Adrenal gland (tissue), 12 donors: ENCODE results near the gene PLG. TPM values are rescaled to one million over a fixed set of nuclear protein-coding genes. Genes with fewer than 3 reads are reported as not detected.
"Not testable (repeated sequence)": the region's sequence is repeated elsewhere in the genome, so short reads cannot be mapped to it uniquely, and the experiment has no call there.

Source experiments
- DNase-seq, 7 donors: peaks; one replicate each; pipeline ENCODE4 v3.0.0-alpha.2; 2019 to 2020
- H3K27ac ChIP-seq, 5 donors: fragments of 200-600 bp; sonication (generic) in 4 of 5; 1 replicate in 3 of 5; 2 replicates in 2 of 5; pipeline versions ENCODE4 v1.5.1 to v1.8.0; 2016 to 2020; ENCODE audit warnings: mild to moderate bottlenecking in 1 of 5
- H3K27me3 ChIP-seq: fragments of 200-600 bp; 2 replicates; pipeline ENCODE4 v1.8.0; 2021
- H3K36me3 ChIP-seq, 2 donors: fragments of 200-600 bp; replicated peaks in 1 of 2; 1 replicate in 1 of 2; 2 replicates in 1 of 2; pipeline versions ENCODE4 v1.5.1 to v1.8.0; 2018 to 2022
- H3K4me1 ChIP-seq, 2 donors: fragments of 200-600 bp; replicated peaks in 1 of 2; 1 replicate in 1 of 2; 2 replicates in 1 of 2; pipeline versions ENCODE4 v1.5.1 to v1.8.0; 2018 to 2021
- H3K4me3 ChIP-seq, 4 donors: fragments of 200-600 bp; sonication (generic) in 3 of 4; one replicate each; pipeline ENCODE4 v1.5.1; 2016 to 2018
- H3K9me3 ChIP-seq, 3 donors: fragments of 200-600 bp; sonication (generic) in 1 of 3; replicated peaks in 1 of 3; 1 replicate in 2 of 3; 2 replicates in 1 of 3; pipeline versions ENCODE4 v1.5.1 to v1.8.0; 2016 to 2021
- CTCF ChIP-seq, 6 experiments: fragments of 450-650 bp in 4 of 6; fragments of 200-600 bp in 2 of 6; sonication (generic) in 1 of 6; IDR thresholded peaks; 1 replicate in 5 of 6; 2 replicates in 1 of 6; pipeline versions ENCODE4 v1.5.1 to v1.8.0; 2016 to 2021; ENCODE audit warnings: antibody characterized with exemption in 6 of 6, mild to moderate bottlenecking in 2 of 6, moderate library complexity in 1 of 6
- POLR2A ChIP-seq, 2 donors: fragments of 450-650 bp; IDR thresholded peaks; one replicate each; pipeline ENCODE4 v1.6.1; 2017; ENCODE audit warnings: antibody characterized with exemption in 2 of 2, mild to moderate bottlenecking in 2 of 2, moderate library complexity in 1 of 2
- WGBS, 4 donors: extraction: QIAGEN DNeasy Blood & Tissue Kit in 2 of 4; methylation state at CpG; one replicate each; pipeline versions ENCODE4 v1.1.5 to v1.1.7; 2013 to 2017; 5-methylcytosine and 5-hydroxymethylcytosine counted together
- intact Hi-C, 2 donors: fragments of 100-400 bp; cut with DNase I; formaldehyde crosslinking; loops; one replicate each; pipeline versions ENCODE4 v1.14.1 to v1.15.0; 2022 to 2023
- polyA plus RNA-seq, 3 donors: library from polyadenylated mRNA; stranded (reverse); fragments of 200-250 nt in 2 of 3; fragments of 350-450 nt in 1 of 3; fragmentation: Illumina TruSeq in 1 of 3; extraction: RNeasy Lipid Tissue Mini Kit (QIAGEN cat#74804) in 1 of 3; gene quantifications; one replicate each; pipeline ENCODE4 v1.2.3, GENCODE V29; 2013 to 2014
- total RNA-seq, 9 donors: library from RNA; depleted of rRNA in 4 of 9; stranded (reverse); fragments of >200 nt in 4 of 9; fragments of 120-200 nt in 1 of 9; fragmentation: NEBNext Ultra II Directional in 1 of 9; extraction: Animal tissue kit (Norgen Biotek cat#: 25700) in 1 of 9; gene quantifications; one replicate each; pipeline versions ENCODE4 v1.1.0 to v1.2.4, GENCODE V29; 2013 to 2023
- donor health status: healthy with polysubstance abuse.
- donor health status: Bipolar disorder and iron deficiency.
- donor health status: DM: yes; HTN: yes; CAD: no.
- donor health status: DM: no; HTN: no; CAD: no.
- donor health status: DM: no; HTN: no; CAD: no.
- donor health status: DM: yes; HTN: yes; CAD: no.

Gene PLG
- total and polyA plus RNA-seq, 12 donors = 0.72 to 1.1 (median 0.80) TPM; not detected in 8

GRCh38 chr6:160697826-160698225 lies 4.2 kb upstream of the PLG start:
- 75 to 87% (median 83%) methylated on average over 6 of the region's 6 CpGs for WGBS, 4 donors
- H3K27ac ChIP-seq = no peak overlapping the region
- H3K27me3 ChIP-seq = no peaks in the 10 kb centered on the region
- intact Hi-C loops = no loop called here
- TF ChIP-seq POLR2A (IDR thresholded peaks at IDR 0.05) = no peak
- no peak for TF ChIP-seq CTCF (IDR thresholded peaks at IDR 0.05)
- no peak overlapping the region for H3K4me3 ChIP-seq
- H3K9me3 ChIP-seq = no peaks in the 10 kb centered on the region
- no peak for DNase-seq
- no peaks in the 10 kb centered on the region for H3K4me1 ChIP-seq
- H3K36me3 ChIP-seq = no peaks in the 10 kb centered on the region

- H3K4me1 ChIP-seq, H3K36me3 ChIP-seq, H3K9me3 ChIP-seq, intact Hi-C loops, H3K27me3 ChIP-seq, H3K27ac ChIP-seq, H3K4me3 ChIP-seq, DNase-seq: not testable (repeated sequence)
- 84 to 88% (median 85%) methylated on average over 7 of the region's 7 CpGs for WGBS, 4 donors
These were observed 2.6 kb downstream of the PLG start for GRCh38 chr6:160704688-160705087.

- H3K9me3 ChIP-seq, H3K27ac ChIP-seq, intact Hi-C loops, H3K4me1 ChIP-seq, H3K27me3 ChIP-seq, H3K4me3 ChIP-seq, H3K36me3 ChIP-seq, DNase-seq: not testable (repeated sequence)
These were observed 6.9 kb downstream of the PLG start for GRCh38 chr6:160708993-160709392.

GRCh38 chr6:160714731-160715316 lies 12.8 kb downstream of the PLG start:
- WGBS, 4 donors = 76 to 81% (median 79%) methylated on average over 5 of the region's 5 CpGs
- H3K9me3 ChIP-seq = no peaks in the 10 kb centered on the region
- H3K4me3 ChIP-seq = no peak overlapping the region
- no peak overlapping the region for H3K27ac ChIP-seq
- DNase-seq = no peak
- intact Hi-C loops = no loop called here
- TF ChIP-seq POLR2A (IDR thresholded peaks at IDR 0.05) (no peak), CTCF (IDR thresholded peaks at IDR 0.05) (no peak)
- H3K36me3 ChIP-seq = no peaks in the 10 kb centered on the region
- no peaks in the 10 kb centered on the region for H3K27me3 ChIP-seq
- no peaks in the 10 kb centered on the region for H3K4me1 ChIP-seq

GRCh38 chr6:160730911-160731310 lies 28.9 kb downstream of the PLG start:
- H3K36me3 ChIP-seq = no peaks in the 10 kb centered on the region
- WGBS, 4 donors = 44 to 52% (median 48%) methylated on average over 6 of the region's 6 CpGs

More at GRCh38 chr6:160730911-160731310, 28.9 kb downstream of the PLG start:
- TF ChIP-seq POLR2A (IDR thresholded peaks at IDR 0.05) (no peak), CTCF (IDR thresholded peaks at IDR 0.05) (no peak)
- peaks cover 3% of the 10 kb centered on the region for H3K27me3 ChIP-seq
- no peaks in the 10 kb centered on the region for H3K9me3 ChIP-seq
- H3K27ac ChIP-seq = no peak overlapping the region
- no peaks in the 10 kb centered on the region for H3K4me1 ChIP-seq
- intact Hi-C loops = loop anchor here in 1 of 2 donors (5.0 to 10.0 kb wide), 2 partner anchors 194 to 641 kb away; no protein-coding TSS in a partner anchor
- no peak for DNase-seq
- no peak overlapping the region for H3K4me3 ChIP-seq
